NCI-H187 treated with DMSO at 0.1 percent for 48 hours (cell line): ENCODE measurements around the gene KY.

Experiments
- DNase-seq: peaks from one replicate; lab custom pipeline; 2025; lab: John Stamatoyannopoulos, UW

KY gene, protein sequence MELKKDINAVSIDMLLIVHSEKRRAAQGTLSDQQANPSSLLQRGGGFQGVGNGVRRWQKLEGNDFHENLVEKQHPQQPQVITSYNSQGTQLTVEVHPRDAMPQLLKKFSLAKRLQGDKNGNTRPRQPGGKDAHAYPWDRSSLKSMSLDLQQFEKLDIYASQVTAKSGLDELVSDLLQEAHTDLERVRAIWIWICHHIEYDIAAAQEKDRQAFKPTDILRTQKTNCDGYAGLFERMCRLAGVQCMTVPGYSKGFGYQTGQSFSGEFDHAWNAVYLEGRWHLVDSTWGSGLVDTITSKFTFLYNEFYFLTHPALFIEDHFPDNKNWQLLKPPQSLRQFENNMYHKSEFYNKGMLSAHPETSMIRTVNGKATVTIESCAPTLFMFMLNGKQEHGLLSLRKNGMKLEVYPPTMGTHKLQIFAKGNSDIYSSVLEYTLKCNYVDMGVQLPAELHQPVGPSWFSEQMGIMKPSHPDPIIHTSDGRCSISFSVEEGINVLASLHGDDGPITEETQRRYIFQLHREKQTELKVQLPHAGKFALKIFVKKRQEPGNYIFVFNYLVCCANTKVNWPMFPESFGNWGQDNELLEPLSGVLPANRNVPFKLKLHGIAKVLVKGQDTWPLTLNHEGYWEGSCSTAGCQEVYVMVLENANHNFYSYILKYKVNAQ

DNA sequence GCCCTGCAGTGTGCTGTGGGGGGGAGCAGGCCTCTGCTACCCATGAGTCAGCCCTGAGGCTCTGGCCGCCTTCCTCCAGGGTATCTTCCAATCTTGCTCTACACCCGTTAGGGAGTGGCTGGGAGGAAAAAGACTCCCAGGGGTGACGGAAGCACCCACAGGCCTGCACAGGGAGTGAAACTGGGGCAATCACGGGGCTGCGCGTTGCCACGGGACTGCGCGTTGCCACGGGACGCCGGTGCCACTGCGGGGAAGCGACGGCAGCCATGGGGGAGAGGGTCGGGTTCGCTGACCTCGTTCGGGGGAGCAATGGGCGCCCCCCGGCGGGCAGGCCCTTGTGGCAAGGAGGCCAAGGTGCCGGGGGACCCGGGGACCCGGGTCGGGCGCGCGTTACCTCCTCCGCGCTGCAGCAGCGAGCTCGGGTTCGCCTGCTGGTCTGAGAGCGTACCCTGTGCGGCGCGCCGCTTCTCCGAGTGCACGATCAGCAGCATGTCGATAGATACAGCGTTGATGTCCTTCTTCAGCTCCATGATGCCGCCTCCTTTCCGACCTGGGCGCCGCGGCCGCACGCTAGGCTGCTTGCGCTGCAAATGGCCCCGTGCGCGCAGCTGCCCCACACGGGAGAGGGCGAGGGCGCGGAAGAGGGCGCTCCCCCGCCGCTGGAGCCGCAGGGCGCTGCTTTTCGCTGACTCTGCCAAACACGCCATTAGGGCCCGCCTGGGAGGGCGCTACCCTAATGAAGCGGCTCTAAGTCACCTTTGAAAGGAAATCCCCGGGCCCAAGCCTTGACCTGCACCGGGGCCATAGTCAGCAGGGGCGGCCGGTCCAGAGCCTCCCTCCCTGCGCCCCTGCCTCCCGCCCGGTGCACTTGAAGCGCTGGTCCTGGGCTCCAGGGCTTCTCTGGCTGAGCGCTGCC, at the start of gene KY:
TSS of gene KY (minus strand) at position 592 of the 916 bp plus-strand sequence. CDS start at position 530, 62 bp downstream.
- no peak for DNase-seq

DNA sequence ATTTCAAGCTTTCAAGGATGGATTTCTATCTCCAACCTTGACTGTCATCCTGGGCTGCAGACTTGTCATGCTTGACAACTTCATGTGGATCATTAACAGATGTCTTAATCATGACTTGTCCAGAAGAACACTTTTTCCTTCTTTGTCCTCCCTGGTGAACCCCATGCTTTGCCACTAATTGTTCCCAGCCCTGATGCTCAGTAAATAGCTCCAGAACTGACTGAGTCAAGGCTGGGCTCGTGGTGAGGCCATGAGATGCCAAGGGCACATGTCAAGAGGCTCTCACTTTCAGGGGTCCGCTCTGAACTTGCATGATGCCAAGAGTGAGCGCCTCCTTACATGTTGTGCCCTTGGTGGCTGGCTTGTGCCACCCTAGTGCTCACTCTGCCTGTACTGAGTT, 48.9 kb upstream of the KY start:
- DNase-seq = no peak

DNA sequence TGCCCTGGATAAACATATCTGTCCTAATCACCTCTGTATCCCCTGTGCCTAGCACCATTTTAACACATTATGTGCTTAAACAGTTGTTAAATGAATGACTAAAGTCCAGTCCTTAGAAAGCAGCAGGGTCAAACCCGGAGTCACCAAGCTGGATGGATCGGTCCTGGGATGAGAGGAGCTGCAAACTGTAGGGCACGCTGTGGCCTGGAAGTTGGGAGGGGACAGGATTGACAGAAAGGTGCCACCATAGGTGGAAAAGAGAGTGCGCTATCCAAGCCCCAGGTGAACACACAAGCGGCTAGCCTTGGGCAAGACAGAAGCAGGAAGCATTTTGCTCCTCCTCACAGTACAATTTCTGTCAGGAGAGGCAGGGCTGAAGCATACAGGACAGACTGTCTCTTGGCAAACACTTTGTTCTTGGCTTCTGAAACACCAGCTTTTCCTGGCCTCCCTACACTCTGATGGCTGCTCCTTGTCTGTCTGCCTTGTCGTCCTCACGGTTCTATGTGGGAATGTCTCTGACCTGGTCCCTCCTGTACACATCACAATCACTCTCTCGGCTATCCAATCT, 48.4 kb upstream of the KY start:
- no peak for DNase-seq

DNA sequence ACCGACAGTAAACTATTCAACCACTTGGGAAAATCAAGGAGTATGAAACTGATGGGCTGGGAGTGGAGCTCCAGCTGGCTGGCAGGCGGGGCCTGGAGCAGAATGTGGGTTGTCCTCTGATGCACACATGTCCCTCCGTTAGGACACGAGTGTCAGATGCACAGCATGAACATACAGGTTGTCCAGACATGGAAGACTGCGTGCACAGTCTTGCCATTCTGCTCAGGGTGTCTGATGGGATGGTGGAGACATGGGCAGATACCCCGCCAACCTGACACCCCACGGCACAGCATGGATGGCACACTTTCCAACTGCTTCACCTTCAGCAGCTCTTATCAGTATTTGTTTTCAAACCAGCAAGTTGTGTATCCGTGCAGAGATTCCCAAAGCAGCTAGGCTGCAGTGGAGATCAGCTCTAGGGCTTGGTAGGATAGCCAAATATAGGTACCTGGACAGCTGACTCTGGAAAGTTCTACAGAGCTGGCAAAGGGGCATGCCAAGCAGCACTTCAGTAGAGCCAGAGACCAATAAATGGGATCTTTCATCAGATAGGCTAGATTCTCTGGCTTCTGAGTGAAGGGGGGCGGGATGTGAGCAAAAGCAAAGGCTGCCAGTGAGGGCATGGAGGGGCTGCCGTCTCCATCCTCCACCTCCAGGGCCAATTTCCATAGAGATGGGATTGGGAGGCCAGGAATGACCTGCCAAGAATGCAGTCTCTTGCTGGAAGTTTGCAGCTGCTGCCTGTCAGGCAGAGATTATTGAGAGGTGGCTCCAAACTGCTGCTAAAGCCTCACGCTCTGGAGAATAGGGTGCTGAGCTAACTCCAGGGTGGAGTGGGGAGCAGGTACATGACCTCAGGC, 47.2 kb upstream of the KY start:
- no peak for DNase-seq

DNA sequence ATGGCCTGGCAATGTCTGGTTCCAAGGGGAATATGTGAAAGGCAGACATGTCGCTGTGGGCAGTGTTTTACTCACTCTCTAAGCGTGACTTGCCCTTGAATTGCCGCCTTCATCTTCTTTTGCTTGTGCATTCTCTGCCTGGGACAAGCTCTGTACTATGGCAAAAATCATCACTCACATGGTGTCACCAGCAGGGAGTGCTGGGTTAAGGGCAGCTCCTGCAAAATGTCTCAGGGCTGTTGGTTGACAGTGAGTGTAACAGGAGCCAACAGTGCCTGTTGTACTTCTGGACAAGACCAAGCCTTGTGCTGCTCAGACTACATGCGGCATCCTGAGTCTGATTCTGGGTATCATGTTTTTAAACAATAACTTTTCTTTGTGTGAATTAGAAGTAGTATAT, 45.3 kb upstream of the KY start:
- DNase-seq = no peak

DNA sequence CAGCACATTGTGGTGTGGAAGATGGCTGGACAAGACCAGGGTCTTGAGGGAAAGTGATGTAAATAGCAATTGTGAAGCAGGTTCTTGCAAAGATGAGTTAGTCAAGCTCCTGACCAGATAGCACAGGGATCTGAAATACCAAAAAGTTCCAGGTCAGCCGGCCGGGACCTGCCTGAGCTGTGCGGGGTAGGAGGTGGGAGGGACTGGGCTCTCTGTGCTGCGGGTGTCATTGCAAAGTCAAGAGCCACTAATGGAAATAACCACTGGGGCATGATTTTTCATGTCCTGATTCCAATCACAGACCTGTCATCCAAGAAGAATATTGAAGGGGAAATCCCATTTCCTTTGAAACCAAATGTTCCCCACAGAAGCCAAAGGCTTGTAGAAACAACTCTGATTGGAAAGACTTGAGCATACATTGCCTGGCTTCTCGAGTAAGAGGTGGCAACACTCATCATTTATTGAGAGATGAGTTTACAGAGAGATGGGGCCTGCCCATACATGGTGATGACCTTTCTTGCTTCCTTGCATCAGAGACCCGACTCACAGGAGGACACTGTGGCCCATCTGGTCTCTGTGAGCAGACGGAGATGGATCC, 44.2 kb upstream of the KY start:
- no peak for DNase-seq

DNA sequence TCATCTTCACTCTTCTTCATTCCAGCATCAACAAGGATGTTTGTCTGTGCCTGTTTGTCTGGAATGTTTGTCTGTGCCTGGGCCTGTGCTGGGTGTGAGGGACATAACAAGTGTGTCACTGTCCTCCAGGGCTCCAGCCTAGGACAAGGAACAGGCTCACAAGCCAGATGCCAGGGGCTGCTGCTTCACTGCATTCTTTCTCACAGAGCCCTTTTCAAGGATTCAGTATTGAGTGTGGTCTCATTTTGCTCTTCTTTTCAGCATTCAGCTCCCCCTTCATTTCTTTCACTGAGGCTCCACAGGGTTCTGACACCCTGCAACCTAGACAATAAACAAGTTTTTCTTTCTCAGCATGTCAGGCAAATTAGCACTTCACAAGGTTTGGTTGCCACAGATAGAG, 43.6 kb upstream of the KY start:
- no peak for DNase-seq

DNA sequence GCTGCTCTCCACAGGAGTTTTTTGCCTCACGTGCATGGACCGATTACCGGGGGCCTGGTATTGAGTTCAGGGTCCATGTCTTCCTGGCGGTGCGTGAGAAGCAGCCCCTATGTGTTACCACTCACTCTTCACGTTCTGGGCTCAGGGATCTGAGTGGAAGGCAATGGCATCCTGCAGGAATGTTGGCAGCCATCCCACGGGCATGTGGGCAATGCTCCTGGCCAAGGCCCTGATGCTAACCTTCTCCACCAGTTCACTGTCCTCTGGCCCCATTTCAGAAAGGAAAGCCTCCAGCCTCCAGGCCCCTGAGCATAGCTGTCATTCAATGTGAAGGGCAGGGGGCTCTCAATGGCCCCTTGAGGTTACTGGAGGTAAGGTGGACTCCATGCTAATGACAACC, 43.0 kb upstream of the KY start:
- no peak for DNase-seq

DNA sequence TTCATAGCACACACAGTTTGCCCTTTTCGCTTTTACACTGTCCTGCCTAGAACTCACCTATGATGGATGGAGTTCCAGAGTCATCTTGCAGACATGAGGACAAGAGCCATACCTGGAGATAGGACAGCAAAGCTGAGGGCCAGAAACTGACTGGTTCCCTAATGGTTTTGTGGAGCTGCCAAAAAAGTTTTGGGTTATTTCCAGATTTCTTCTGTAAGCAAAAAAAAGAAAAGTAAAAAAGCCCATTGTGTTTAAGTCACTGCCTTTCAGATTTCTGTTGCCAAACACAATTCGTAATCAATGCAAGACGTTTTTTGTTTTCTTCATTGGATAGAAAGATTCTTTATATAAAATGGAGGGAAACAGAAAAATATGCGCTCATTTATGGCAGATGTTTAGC, 42.4 kb upstream of the KY start:
- no peak for DNase-seq

DNA sequence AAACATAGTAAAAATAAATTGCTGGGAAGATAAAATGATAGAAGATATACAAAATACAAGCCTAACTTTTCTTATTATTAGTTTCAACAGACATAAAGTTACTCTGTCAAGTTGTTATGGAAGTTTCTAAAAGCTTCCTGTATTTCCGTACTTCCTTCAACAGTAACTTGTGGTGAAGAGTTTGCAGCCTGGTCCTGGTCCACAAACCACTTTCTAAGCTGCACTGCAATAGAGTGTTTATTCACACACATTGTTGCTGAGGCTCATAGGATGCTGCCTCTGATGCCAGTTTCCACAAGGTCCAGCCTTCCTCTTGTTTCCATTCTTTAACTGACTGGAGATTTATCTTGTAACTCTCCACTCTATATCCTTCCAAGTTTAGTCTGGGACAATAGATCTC, 39.4 kb upstream of the KY start:
- no peak for DNase-seq

DNA sequence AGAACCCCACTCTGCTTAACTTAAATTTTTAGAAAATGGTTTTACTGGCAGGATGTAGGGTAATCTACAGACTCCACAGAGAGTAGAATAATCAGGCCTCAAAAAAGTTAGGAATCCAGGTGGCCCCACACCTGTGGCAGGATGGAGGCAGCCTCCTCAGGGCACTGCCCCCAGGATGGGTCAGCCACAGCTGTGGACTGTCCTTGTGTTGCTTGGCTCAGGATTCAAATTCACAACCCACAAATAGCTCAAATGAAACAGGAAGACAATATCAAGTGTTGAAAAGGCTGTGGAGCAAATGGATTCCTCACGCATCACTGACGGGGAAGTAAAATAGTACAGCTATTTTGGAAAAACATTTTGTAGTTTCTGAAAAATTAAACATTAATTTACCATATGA, 36.8 kb upstream of the KY start:
- DNase-seq = no peak

DNA sequence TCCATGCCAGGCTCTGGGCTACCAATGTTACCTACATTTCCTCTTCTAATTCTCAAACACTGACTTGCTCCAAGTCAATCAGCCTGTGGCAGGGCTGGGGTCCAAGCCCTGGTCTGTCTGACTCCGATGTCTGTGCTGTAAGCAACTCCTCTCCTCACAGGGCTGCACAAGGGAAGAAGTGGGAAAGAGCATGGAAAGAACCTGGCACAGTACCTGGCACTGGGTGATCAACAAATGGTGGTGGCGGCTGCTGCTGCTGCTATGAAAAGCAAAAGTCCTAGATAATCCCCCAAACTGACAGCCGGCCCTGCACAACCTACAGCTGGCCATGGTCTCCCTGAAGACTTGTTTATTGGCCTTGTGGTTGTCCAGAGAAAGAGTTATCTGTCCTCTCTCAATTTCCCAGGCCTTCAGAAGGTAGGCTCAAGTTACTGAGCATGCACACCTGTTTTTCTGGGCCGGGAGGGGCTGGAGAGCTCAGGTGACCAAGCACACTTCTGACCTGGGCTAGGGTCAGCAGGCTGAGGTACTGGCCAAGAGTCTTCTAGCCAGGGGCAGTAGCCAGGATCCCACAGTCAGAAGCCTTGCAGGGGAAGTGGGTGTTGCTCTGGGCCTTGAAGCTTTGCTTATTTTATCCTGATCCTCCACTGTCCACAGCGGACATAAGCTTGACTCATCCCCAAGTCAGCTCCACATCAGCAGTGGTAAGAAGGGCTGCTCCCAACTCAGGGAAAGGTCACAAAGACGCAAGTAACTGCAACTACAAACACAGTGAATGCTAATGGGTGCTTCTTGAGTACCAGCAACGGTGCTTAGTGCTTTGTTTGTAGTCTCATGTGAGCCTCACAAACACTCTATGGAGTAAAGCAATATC, 35.3 kb upstream of the KY start:
- DNase-seq = no peak

DNA sequence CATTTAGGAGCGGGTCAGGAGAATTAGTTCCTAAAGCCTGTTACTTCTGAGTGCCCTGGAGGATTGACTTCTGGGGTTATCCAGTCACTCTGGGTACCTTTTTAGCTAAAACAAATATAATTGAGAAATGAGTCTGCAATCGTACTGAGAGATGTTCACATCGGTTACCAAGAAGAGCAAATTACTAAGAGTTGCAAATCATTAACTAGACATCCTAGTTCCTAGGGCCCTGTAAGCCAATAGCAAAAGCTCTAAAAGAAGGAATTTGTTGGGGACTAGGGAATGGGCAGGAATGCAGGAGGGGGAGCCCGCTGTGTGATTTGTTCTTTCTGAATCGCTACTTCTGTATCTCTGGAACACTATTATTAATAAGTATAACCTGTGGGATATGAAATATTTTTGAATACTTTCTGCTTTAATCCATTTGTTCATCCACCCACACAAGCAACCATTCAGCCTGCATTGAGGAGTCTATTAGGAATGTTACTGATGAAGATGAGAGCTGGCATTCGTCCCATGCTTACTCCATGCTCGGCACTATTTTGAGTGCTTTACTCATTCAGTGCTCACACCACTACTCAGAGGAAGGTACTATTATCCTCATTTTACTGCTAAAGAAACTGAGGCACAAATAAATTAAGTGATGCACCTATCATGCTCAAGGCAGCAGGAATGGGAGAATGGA, 31.5 kb upstream of the KY start:
- no peak for DNase-seq

DNA sequence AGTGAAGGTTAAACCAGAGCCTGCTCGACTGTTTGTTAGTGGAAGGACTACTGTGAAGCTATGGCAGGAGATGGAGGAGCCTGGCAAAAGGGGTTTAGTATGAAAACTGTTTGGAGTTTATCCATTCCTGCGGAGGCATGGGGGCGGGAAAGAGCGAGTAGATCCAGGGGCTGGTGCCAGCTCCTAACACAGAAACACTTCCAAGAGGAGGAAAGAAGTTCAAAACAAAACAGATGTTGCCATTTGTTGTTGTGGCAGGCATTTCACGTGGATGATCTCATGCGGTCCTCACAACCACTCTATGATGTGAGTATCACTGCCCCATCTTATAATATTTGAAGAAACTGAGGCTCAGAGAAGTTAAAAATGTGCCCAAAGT, 30.7 kb upstream of the KY start:
- DNase-seq = no peak

DNA sequence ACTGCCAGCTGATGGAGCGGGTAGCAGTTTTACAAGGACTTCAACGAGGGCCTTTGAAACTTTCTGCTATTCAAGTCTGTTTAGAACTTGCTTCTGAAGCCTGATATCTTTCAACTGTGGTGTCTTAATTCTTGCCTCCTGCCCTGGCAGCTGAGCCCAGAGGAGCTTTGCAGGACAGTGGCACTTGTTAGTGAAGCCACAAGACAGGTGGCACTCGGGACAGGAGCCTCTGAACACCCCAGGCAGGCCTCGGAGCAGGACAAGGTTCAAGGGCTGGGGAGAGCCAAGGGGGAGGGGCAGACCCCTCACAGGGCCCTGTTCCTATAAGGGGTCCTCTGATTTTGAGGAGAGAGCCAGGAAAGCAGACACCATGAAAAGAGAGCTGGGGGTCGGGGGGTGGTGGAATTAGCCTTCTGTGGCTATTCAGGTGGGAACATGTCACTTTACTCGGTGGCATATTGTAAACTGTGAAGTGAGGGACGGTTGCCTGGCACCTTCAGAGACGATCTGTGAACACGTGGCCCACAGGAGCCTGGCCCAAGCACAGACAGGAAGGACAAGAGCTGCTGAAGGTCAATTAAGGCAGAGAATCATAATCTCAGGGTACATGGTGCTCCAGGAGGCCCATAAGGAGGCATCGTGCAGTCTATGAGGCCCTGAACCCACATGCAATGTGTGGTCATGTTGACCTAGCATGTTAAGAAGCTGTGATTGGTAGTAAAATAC, 30.1 kb upstream of the KY start:
- no peak for DNase-seq

DNA sequence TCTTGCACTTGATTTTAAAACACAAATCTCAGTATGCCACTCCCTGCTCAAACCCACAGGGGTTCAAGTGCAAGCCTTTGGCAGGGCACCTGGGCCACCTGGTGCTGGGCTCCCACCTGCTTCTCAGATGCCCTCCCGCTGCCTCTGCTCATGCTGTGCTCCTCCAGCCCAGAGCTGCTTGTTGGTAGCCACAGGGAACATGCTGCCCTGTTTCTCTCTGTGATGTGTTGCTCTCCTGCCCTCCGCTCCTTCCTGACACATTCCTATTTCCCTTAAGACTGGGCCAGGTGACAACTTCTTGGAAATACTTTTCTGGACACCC, 27.1 kb upstream of the KY start:
- DNase-seq = no peak

DNA sequence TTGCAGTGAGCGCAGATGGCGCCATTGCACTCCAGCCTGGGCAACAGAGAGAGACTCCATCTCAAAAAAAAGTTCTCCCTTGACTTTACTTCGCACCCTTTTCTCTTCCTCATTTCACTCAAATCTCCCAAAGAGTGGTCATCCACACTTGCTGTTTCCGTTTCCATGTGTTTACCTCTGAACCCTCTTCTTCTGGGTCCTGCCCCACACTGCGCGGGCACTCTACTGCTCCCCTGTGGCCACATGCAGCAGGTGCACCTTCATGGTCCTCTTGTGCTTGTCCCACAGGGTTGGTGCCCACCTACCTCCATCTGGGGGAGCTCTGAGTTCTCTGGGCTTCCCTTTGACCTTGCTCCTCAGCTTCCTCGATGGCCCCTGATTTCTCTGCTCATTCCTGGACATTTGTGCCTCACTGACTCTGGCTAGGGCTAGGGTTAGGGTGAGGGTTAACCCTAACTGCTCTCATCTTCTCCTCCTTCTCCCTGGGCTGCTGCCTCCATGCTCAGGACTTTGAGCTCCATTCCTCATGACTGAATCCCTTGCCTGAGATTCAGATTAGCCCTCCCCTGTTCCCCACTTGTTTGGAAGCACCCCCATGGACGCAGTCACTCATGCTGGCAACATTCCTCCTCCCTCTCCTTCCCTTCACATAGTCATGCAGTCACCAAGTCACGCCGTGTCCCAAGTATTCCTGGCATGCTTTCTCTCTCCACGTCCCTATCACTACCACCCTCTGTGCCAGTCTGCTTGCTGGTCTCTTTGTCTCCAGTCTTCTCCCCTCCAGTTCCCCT, 26.6 kb upstream of the KY start:
- no peak for DNase-seq

DNA sequence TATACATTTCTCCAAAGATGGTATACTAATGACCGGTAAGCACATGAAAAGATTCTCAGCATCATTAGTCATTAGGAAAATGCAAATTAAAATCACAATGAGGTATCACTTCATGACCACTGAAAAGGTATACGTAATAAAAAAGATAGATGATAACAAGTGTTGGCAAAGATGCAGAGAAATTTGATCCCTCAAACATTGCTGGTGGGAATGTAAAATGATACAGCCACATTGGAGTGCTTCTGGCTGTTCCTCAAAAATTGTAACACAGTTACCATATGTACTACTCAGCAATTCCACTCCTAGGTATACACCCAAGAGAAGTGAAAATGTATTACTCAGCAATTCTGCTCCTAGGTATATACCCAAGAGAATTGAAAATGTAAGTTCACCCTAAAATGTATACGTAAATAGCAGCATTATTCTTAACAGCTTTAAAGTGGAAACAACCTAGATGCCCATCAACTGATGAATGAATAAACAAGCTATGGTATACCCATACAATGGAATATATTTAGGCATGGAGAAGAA, 25.0 kb upstream of the KY start:
- no peak for DNase-seq
